PFSK-1 (cell line): ENCODE data around the gene ELL.

ENCODE experiments used
- POLR2AphosphoS5 ChIP-seq: IDR thresholded peaks from 2 replicates; pipeline ENCODE4 v1.6.1; 2012; ENCODE audit warnings: low read depth, mild to moderate bottlenecking, control low read depth, low read length, moderate library complexity
- SIN3A ChIP-seq: IDR thresholded peaks from 2 replicates; pipeline ENCODE4 v1.6.1; 2012; ENCODE audit warnings: mild to moderate bottlenecking, low read length, moderate library complexity, borderline replicate concordance; ENCODE audit not compliant: insufficient read depth

GRCh38 chr19:18507727-18508440, 14.0 kb downstream of the ELL start:
- no peak for TF ChIP-seq POLR2AphosphoS5
- TF ChIP-seq SIN3A, result peak; percentile 43; the same call in 1 of the 2 replicates
